OCI-LY3 (cell line): ENCODE data around the gene PDE10A.

Experiments used
- EZH2phosphoT487 ChIP-seq: fragments of 200-600 bp; shearing (Covaris generic); IDR thresholded peaks from 2 replicates; pipeline ENCODE4 v1.6.1; 2018; ENCODE audit warnings: antibody characterized with exemption, mixed run types, low read depth
- TF ChIP-seq, protein P1 (sequence below): fragments of 200-600, 300-600 bp; sonication (generic); IDR thresholded peaks from 2 replicates; pipeline ENCODE4 v1.5.1; 2014; ENCODE audit warnings: antibody characterized with exemption, low read length, low read depth

DNA sequence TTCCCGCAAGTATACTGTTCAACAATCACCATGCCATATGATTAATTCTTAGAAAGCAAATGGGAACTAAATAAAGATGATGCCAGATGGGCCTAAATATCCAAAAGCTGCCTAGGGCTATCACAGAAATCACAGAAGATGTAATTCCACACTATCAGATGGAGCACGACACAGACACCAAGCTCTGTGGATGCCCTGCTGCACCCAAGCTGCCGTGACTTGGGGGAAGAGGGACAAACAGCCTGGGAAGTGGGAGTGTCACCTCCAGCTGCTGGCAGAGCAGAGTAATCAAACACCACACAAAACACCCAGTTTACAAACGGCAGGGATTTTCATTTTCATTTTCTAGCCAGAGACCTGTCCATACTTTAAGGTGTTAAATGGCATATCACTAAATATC is 35.7 kb downstream of the PDE10A start:
- TF ChIP-seq, protein P1, sequence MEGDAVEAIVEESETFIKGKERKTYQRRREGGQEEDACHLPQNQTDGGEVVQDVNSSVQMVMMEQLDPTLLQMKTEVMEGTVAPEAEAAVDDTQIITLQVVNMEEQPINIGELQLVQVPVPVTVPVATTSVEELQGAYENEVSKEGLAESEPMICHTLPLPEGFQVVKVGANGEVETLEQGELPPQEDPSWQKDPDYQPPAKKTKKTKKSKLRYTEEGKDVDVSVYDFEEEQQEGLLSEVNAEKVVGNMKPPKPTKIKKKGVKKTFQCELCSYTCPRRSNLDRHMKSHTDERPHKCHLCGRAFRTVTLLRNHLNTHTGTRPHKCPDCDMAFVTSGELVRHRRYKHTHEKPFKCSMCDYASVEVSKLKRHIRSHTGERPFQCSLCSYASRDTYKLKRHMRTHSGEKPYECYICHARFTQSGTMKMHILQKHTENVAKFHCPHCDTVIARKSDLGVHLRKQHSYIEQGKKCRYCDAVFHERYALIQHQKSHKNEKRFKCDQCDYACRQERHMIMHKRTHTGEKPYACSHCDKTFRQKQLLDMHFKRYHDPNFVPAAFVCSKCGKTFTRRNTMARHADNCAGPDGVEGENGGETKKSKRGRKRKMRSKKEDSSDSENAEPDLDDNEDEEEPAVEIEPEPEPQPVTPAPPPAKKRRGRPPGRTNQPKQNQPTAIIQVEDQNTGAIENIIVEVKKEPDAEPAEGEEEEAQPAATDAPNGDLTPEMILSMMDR, result no peak
- no peak for TF ChIP-seq EZH2phosphoT487
